ENCODE measurements around the gene ZNF664. TPM values are rescaled to one million over a fixed set of nuclear protein-coding genes. Genes with fewer than 3 reads are reported as not detected.

The ZNF664 gene
- total RNA-seq, 1 experiment from 2014 or later, result 87.6 TPM

DNA sequence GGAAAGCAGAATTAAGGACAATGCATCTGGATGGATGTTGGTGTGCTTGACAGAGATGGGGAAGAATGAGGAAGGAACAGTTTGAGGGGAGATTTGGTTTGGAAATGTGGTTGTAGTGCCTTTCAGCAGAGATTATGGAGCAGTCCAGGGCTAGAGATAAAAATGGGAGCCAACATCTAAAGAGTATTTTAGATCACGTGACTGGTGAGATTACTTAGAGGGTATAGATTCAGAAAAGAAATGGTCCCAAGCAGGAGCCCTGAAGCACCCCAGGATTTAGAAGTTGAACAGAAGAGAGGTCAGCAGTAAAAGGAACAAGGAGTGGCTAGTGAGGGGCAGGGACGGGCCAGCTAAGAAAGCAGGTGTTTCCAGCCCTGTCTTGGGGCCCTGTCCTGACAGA is 29.6 kb downstream of the ZNF664 start:
- CTCF ChIA-PET, result no interaction called here
- peaks cover 4% of the 10 kb centered on the region for H4K20me1 ChIP-seq (ENCODE audit: insufficient read depth)
- BruUV-seq (replicated peaks), result no TSS peak
- H2AFZ ChIP-seq, result no peak overlapping the region
- H3K4me3 ChIP-seq, result no peak overlapping the region
- no peaks in the 10 kb centered on the region for H3K27me3 ChIP-seq (ENCODE audit: insufficient read depth, low read depth)
- no peaks in the 10 kb centered on the region for H3K9me3 ChIP-seq (ENCODE audit: insufficient read depth, low read depth)
- H3K36me3 ChIP-seq (ENCODE audit: low read depth), result peaks cover 5% of the 10 kb centered on the region; the same call in 1 of the 2 replicates
- H3K4me2 ChIP-seq, result no peak overlapping the region
- POLR2A ChIA-PET (ENCODE audit: unreplicated experiment), result no interaction called here
- H3F3A ChIP-seq (ENCODE audit: insufficient read depth, low read depth), result no peaks in the 10 kb centered on the region
- H3K27ac ChIP-seq, result no peak overlapping the region
- H3K4me1 ChIP-seq (replicated peaks; ENCODE audit: insufficient read depth), result no peaks in the 10 kb centered on the region
- H3K9me2 ChIP-seq (ENCODE audit: insufficient read depth), result no peaks in the 10 kb centered on the region
- no peak for DNase-seq
- intact Hi-C loops (cut with micrococcal nuclease; ENCODE audit: unreplicated experiment), result no loop called here
- H3K79me2 ChIP-seq (ENCODE audit: low read depth), result no peaks in the 10 kb centered on the region
- TF ChIP-seq EZH2 (IDR thresholded peaks at IDR 0.05; ENCODE audit: low read depth) (no peak), CTCF (conservative IDR thresholded peaks at IDR 0.05) (no peak)

GRCh38 chr12:124004233-124004875 is 31.3 kb downstream of the ZNF664 start:
- H3K27ac ChIP-seq, result no peak overlapping the region
- H3F3A ChIP-seq (ENCODE audit: insufficient read depth, low read depth), result no peaks in the 10 kb centered on the region
- H3K9me3 ChIP-seq (ENCODE audit: insufficient read depth, low read depth), result no peaks in the 10 kb centered on the region
- H3K27me3 ChIP-seq (ENCODE audit: insufficient read depth, low read depth), result no peaks in the 10 kb centered on the region
- peaks cover 4% of the 10 kb centered on the region for H4K20me1 ChIP-seq (ENCODE audit: insufficient read depth)
- POLR2A ChIA-PET (ENCODE audit: unreplicated experiment), result no interaction called here
- H2AFZ ChIP-seq, result no peak overlapping the region
- H3K4me2 ChIP-seq, result no peak overlapping the region
- no peak for TF ChIP-seq EZH2 (IDR thresholded peaks at IDR 0.05; ENCODE audit: low read depth)
- no peak for TF ChIP-seq CTCF (conservative IDR thresholded peaks at IDR 0.05)
- no peaks in the 10 kb centered on the region for H3K9me2 ChIP-seq (ENCODE audit: insufficient read depth)
- DNase-seq, result no peak
- no peaks in the 10 kb centered on the region for H3K79me2 ChIP-seq (ENCODE audit: low read depth)
- H3K4me1 ChIP-seq (replicated peaks; ENCODE audit: insufficient read depth), result no peaks in the 10 kb centered on the region
- CTCF ChIA-PET, result no interaction called here
- intact Hi-C loops (cut with micrococcal nuclease; ENCODE audit: unreplicated experiment), result no loop called here
- no TSS peak for BruUV-seq (replicated peaks)
- no peak overlapping the region for H3K4me3 ChIP-seq
- H3K36me3 ChIP-seq (ENCODE audit: low read depth), result peaks cover 5% of the 10 kb centered on the region; the same call in 1 of the 2 replicates

GRCh38 chr12:124006085-124006845 is 33.2 kb downstream of the ZNF664 start:
- BruUV-seq (replicated peaks), result no TSS peak

More at GRCh38 chr12:124006085-124006845, 33.2 kb downstream of the ZNF664 start:
- Histone ChIP-seq H3K27ac (no peak overlapping the region), H3F3A (ENCODE audit: insufficient read depth, low read depth) (no peaks in the 10 kb centered on the region), H3K27me3 (ENCODE audit: insufficient read depth, low read depth) (no peaks in the 10 kb centered on the region), H3K79me2 (ENCODE audit: low read depth) (no peaks in the 10 kb centered on the region), H3K4me1 (replicated peaks; ENCODE audit: insufficient read depth) (no peaks in the 10 kb centered on the region), H3K9me2 (ENCODE audit: insufficient read depth) (no peaks in the 10 kb centered on the region), H4K20me1 (ENCODE audit: insufficient read depth) (peaks cover 6% of the 10 kb centered on the region), H2AFZ (no peak overlapping the region), H3K36me3 (ENCODE audit: low read depth) (no peaks in the 10 kb centered on the region; the same call in 1 of the 2 replicates), H3K9me3 (ENCODE audit: insufficient read depth, low read depth) (no peaks in the 10 kb centered on the region), H3K4me3 (no peak overlapping the region), H3K4me2 (no peak overlapping the region)
- CTCF ChIA-PET, result no interaction called here
- TF ChIP-seq EZH2 (IDR thresholded peaks at IDR 0.05; ENCODE audit: low read depth) (no peak), CTCF (conservative IDR thresholded peaks at IDR 0.05) (no peak)
- POLR2A ChIA-PET (ENCODE audit: unreplicated experiment), result no interaction called here
- intact Hi-C loops (cut with micrococcal nuclease; ENCODE audit: unreplicated experiment), result no loop called here
- DNase-seq, result no peak
